H1 (cell line): Measurements from ENCODE around the gene TBC1D16. TPM values are rescaled to one million over a fixed set of nuclear protein-coding genes. Genes with fewer than 3 reads are reported as not detected.

Experiments
- CTCF ChIA-PET: fragments of 300-600 bp; sonication (Branson Sonifier 250); formaldehyde crosslinking; loops from one replicate; lab custom pipeline; 2021; ENCODE audit not compliant: partially characterized antibody; lab: Charles Lee
- POLR2A ChIA-PET: fragments of 300-600 bp; sonication (Branson Sonifier 250); formaldehyde crosslinking; loops from one replicate; lab custom pipeline; 2021; ENCODE audit warnings: inconsistent platforms; ENCODE audit not compliant: partially characterized antibody; lab: Charles Lee
- DNase-seq, 2 experiments: peaks; one replicate each; pipeline versions ENCODE4 v3.0.0 to v3.0.0-alpha.2; 2010 to 2022; ENCODE audit warnings: low spot score in 2 of 2, low read depth in 1 of 2, mixed read lengths in 1 of 2
- FAIRE-seq: peaks from 2 replicates; lab custom pipeline; 2011; peaks lifted over from hg19 to GRCh38; lab: Jason Lieb, UNC
- H2AFZ ChIP-seq: 2 replicates; pipeline ENCODE4 v1.8.1; 2012; ENCODE audit warnings: low read length, inconsistent platforms
- H2AK5ac ChIP-seq: 2 replicates; pipeline ENCODE4 v1.6.1; 2013; ENCODE audit warnings: low read depth, low read length
- H2BK120ac ChIP-seq: replicated peaks from 2 replicates; pipeline ENCODE3; 2013; ENCODE audit warnings: low read depth, low read length, inconsistent platforms
- H2BK12ac ChIP-seq: 2 replicates; pipeline ENCODE4 v1.6.1; 2013; ENCODE audit warnings: low read depth, low read length
- H2BK15ac ChIP-seq: 2 replicates; pipeline ENCODE4 v1.6.1; 2013; ENCODE audit warnings: low read length
- H2BK20ac ChIP-seq: 2 replicates; pipeline ENCODE4 v1.6.1; 2013; ENCODE audit warnings: low read length
- H2BK5ac ChIP-seq: 2 replicates; pipeline ENCODE4 v1.6.1; 2013; ENCODE audit warnings: low read depth, low read length
- H3K14ac ChIP-seq: 2 replicates; pipeline ENCODE4 v1.6.1; 2013; ENCODE audit warnings: inconsistent platforms; ENCODE audit not compliant: insufficient read length
- H3K18ac ChIP-seq: 2 replicates; pipeline ENCODE4 v1.6.1; 2013; ENCODE audit warnings: low read length; ENCODE audit errors: extremely low read depth
- H3K23ac ChIP-seq: 2 replicates; pipeline ENCODE4 v1.6.1; 2013; ENCODE audit warnings: inconsistent platforms; ENCODE audit not compliant: insufficient read length
- H3K23me2 ChIP-seq: 2 replicates; pipeline ENCODE4 v1.6.1; 2013; ENCODE audit warnings: low read depth, low read length
- H3K27ac ChIP-seq: 2 replicates; pipeline ENCODE4 v1.6.1; 2011; ENCODE audit warnings: low read depth, low read length, inconsistent platforms
- H3K27me3 ChIP-seq, 4 experiments: replicated peaks in 1 of 4; 1 replicate in 1 of 4; 2 replicates in 3 of 4; pipeline versions ENCODE4 v1.6.1 to v1.8.1; 2011 to 2013; ENCODE audit warnings: low read length in 3 of 4, mild to moderate bottlenecking in 3 of 4, inconsistent platforms in 2 of 4, mixed read lengths in 2 of 4, moderate library complexity in 1 of 4; ENCODE audit not compliant: control insufficient read depth in 3 of 4, insufficient read depth in 3 of 4; ENCODE audit errors: extremely low read depth in 1 of 4
- H3K36me3 ChIP-seq, 4 experiments: 2 replicates each; pipeline versions ENCODE4 v1.6.1 to v1.8.1; 2011 to 2013; ENCODE audit warnings: mild to moderate bottlenecking in 4 of 4, low read length in 3 of 4, moderate library complexity in 2 of 4, control low read depth in 1 of 4, inconsistent platforms in 1 of 4; ENCODE audit not compliant: insufficient read depth in 4 of 4, control insufficient read depth in 2 of 4
- H3K4ac ChIP-seq: replicated peaks from 2 replicates; pipeline ENCODE3; 2013; ENCODE audit warnings: low read length, low read depth, mixed read lengths, inconsistent platforms; ENCODE audit not compliant: insufficient read length
- H3K4me1 ChIP-seq, 4 experiments: replicated peaks in 1 of 4; 1 replicate in 1 of 4; 2 replicates in 3 of 4; pipeline versions ENCODE4 v1.6.1 to v1.8.1; 2011 to 2013; ENCODE audit warnings: low read length in 3 of 4, inconsistent platforms in 2 of 4, mixed read lengths in 1 of 4; ENCODE audit not compliant: insufficient read depth in 4 of 4, control insufficient read depth in 3 of 4
- H3K4me2 ChIP-seq, 2 experiments: 2 replicates each; pipeline versions ENCODE4 v1.6.1 to v1.8.1; 2011 to 2013; ENCODE audit warnings: low read depth in 2 of 2, low read length in 2 of 2, control low read depth in 1 of 2, inconsistent platforms in 1 of 2, mild to moderate bottlenecking in 1 of 2; ENCODE audit not compliant: insufficient read depth in 1 of 2
- H3K4me3 ChIP-seq, 4 experiments: fragments of 200-600, 300-600 bp in 1 of 4; sonication (generic), shearing (Covaris generic), sonication (Bioruptor Twin) in 1 of 4; 2 replicates each; pipeline versions ENCODE4 v1.5.1 to v1.8.1; 2011 to 2016; ENCODE audit warnings: low read length in 4 of 4, low read depth in 3 of 4, control low read depth in 2 of 4, inconsistent platforms in 2 of 4, mild to moderate bottlenecking in 2 of 4, mixed read lengths in 1 of 4, moderate library complexity in 1 of 4; ENCODE audit not compliant: insufficient read depth in 2 of 4; ENCODE audit errors: extremely low read depth in 1 of 4
- H3K56ac ChIP-seq: replicated peaks from 2 replicates; pipeline ENCODE3; 2013; ENCODE audit warnings: low read depth, mild to moderate bottlenecking, mixed read lengths, low read length, inconsistent platforms; ENCODE audit not compliant: insufficient read length
- H3K79me1 ChIP-seq: 2 replicates; pipeline ENCODE4 v1.6.1; 2013; ENCODE audit warnings: low read depth, low read length, control low read depth
- H3K79me2 ChIP-seq, 2 experiments: 2 replicates each; pipeline versions ENCODE4 v1.6.1 to v1.8.1; 2012 to 2013; ENCODE audit warnings: low read length in 2 of 2, mild to moderate bottlenecking in 2 of 2, inconsistent platforms in 1 of 2; ENCODE audit not compliant: insufficient read depth in 2 of 2, control insufficient read depth in 1 of 2
- H3K9ac ChIP-seq, 4 experiments: replicated peaks in 1 of 4; 1 replicate in 1 of 4; 2 replicates in 3 of 4; pipeline versions ENCODE4 v1.6.1 to v1.8.1; 2011 to 2013; ENCODE audit warnings: low read depth in 3 of 4, low read length in 3 of 4, control low read depth in 2 of 4, mild to moderate bottlenecking in 2 of 4, moderate library complexity in 2 of 4, inconsistent platforms in 1 of 4; ENCODE audit errors: extremely low read depth in 1 of 4
- H3K9me3 ChIP-seq, 2 experiments: 2 replicates each; pipeline versions ENCODE4 v1.6.1 to v1.8.1; 2012 to 2013; ENCODE audit warnings: mild to moderate bottlenecking in 2 of 2, moderate library complexity in 2 of 2, control low read depth in 1 of 2, inconsistent platforms in 1 of 2, low read depth in 1 of 2, low read length in 1 of 2, mixed read lengths in 1 of 2; ENCODE audit not compliant: insufficient read depth in 2 of 2
- H4K20me1 ChIP-seq, 2 experiments: replicated peaks in 1 of 2; 2 replicates each; pipeline versions ENCODE3 to v1.8.1; 2011 to 2013; ENCODE audit warnings: inconsistent platforms in 2 of 2, low read length in 2 of 2, mild to moderate bottlenecking in 1 of 2; ENCODE audit not compliant: insufficient read depth in 2 of 2, control insufficient read depth in 1 of 2
- H4K5ac ChIP-seq: 2 replicates; pipeline ENCODE4 v1.6.1; 2013; ENCODE audit warnings: low read length, low read depth, mixed read lengths, inconsistent platforms; ENCODE audit not compliant: insufficient read length
- H4K8ac ChIP-seq: 2 replicates; pipeline ENCODE4 v1.8.0; 2013; ENCODE audit warnings: mild to moderate bottlenecking, moderate library complexity, low read length, inconsistent platforms; ENCODE audit not compliant: insufficient read depth; ENCODE audit errors: extremely low read depth
- H4K91ac ChIP-seq: replicated peaks from 2 replicates; pipeline ENCODE3; 2013; ENCODE audit warnings: low read length, mixed read lengths, inconsistent platforms; ENCODE audit not compliant: insufficient read length
- ATF2 ChIP-seq: IDR thresholded peaks from 2 replicates; pipeline ENCODE4 v1.6.1; 2012; ENCODE audit warnings: low read length, inconsistent platforms
- CBX5 ChIP-seq: fragments of 300-800, 300-1000 bp; sonication (generic); IDR thresholded peaks from 2 replicates; pipeline ENCODE4 v1.7.1; 2016; ENCODE audit warnings: antibody characterized with exemption, low read length, low read depth
- CHD2 ChIP-seq: IDR thresholded peaks from 2 replicates; pipeline ENCODE4 v1.6.1; 2012; ENCODE audit warnings: low read length, improper control_type of control experiment
- CREB1 ChIP-seq: IDR thresholded peaks from 2 replicates; pipeline ENCODE4 v1.6.1; 2012; ENCODE audit warnings: inconsistent platforms
- CTBP2 ChIP-seq: IDR thresholded peaks from 2 replicates; pipeline ENCODE4 v1.7.0; 2011; ENCODE audit warnings: borderline replicate concordance, mild to moderate bottlenecking, moderate library complexity, mixed read lengths, low read length; ENCODE audit not compliant: insufficient read depth, insufficient read length
- HDAC2 ChIP-seq, 2 experiments: fragments of 300-600 bp in 1 of 2; sonication (generic) in 1 of 2; IDR thresholded peaks; 2 replicates each; pipeline ENCODE4 v1.6.1; 2011 to 2012; ENCODE audit warnings: low read depth in 2 of 2, low read length in 2 of 2, mild to moderate bottlenecking in 2 of 2, moderate library complexity in 2 of 2, borderline replicate concordance in 1 of 2, inconsistent platforms in 1 of 2
- NRF1 ChIP-seq: IDR thresholded peaks from 2 replicates; pipeline ENCODE4 v1.6.1; 2011; ENCODE audit warnings: mild to moderate bottlenecking, low read depth, low read length, improper control_type of control experiment
- RXRA ChIP-seq: IDR thresholded peaks from 2 replicates; pipeline ENCODE4 v1.6.1; 2011; ENCODE audit warnings: low read depth, mild to moderate bottlenecking, low read length, moderate library complexity; ENCODE audit not compliant: insufficient read depth
- WGBS, 2 experiments: shearing (Covaris generic) in 1 of 2; methylation state at CpG; one replicate each; pipeline versions ENCODE4 v1.1.6 to v1.1.7; 2013 to 2015; ENCODE audit warnings: low lambda C conversion rate in 2 of 2, mixed read lengths in 2 of 2, inconsistent platforms in 1 of 2, low coverage in 1 of 2, missing lambda C conversion rate in 1 of 2; ENCODE audit not compliant: insufficient replicate concordance in 2 of 2, insufficient coverage in 1 of 2, insufficient read length in 1 of 2; ENCODE audit errors: extremely low coverage in 1 of 2, missing lambda C conversion rate in 1 of 2; 5-methylcytosine and 5-hydroxymethylcytosine counted together
- polyA plus RNA-seq, 7 experiments: library from polyadenylated mRNA; depleted of rRNA in 3 of 7; stranded (reverse) in 5 of 7; unstranded in 2 of 7; fragments of >200 nt in 5 of 7; fragments of 200-250 nt in 2 of 7; gene quantifications; 1 replicate in 5 of 7; 2 replicates in 1 of 7; 4 replicates in 1 of 7; pipeline versions ENCODE4 v1.2.1 to v1.2.3, GENCODE V29; 2011 to 2013; ENCODE audit warnings: missing spikeins in 2 of 7, mixed read lengths in 2 of 7
- total RNA-seq: library from RNA; stranded (reverse); fragmentation: NEBNext Ultra II Directional; extraction: Animal tissue kit (Norgen Biotek cat#: 25700); gene quantifications from 2 replicates; pipeline ENCODE4 v1.2.1, GENCODE V29; 2021

Gene TBC1D16
- total and polyA plus RNA-seq, 2 of the 8 experiments (the other 6 are each of a cell fraction or from before 2014, with no cell fraction given) = 21.1 to 109 TPM

DNA sequence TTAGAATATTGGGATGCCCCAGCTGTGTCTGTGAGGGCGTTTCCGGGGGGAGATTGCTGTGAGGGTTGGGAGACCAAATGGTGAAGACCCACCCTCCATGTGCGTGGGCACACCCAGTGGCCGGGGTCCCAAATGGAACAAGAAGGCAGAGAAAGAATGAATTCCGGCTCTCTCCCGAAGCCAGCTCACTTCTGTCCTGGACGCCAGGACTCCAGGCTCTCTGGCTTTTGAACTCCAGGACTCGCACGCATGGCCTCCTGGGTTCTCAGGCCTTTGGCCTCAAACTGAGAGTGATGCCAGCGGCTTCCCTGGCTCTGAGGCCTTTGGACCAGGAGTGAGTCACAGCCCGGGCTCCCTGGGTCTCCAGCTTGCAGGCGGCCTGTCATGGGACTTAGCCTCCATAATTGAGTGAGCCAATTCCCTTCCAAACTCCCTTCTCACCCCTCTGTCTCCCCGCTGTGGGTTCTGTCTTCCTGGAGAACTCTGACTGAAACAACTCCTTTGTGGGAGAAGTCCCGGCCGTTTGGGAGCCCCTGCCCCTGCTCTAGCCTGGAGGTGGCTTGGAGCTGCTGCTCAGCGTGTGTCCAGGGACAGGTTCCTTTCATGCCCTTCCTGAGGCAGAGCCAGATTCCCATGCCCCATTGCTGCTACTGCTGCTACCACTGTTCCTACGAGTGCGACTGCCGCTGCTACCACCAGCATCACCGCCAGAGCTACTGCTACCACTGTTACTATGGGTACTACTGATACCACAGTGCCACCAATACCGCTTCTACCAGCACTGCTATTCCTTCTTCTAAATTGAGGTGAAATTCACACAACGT, 146.6 kb downstream of the TBC1D16 start:
- no peaks in the 10 kb centered on the region for H3K9me3 ChIP-seq
- H3K27ac ChIP-seq = no peak overlapping the region
- no peak overlapping the region for H2BK15ac ChIP-seq
- TF ChIP-seq ATF2 (no peak), HDAC2 (IDR thresholded peaks at IDR 0.05; ENCODE audit: borderline replicate concordance in 1 of 2, low read depth in 2 of 2, low read length in 2 of 2) (no peak), RXRA (no peak), CBX5 (no peak), CHD2 (no peak), CREB1 (no peak), CTBP2 (no peak), NRF1 (no peak)
- no peak overlapping the region for H3K56ac ChIP-seq
- H3K4me2 ChIP-seq = no peak overlapping the region
- H3K4ac ChIP-seq = no peak overlapping the region
- DNase-seq (no peak), FAIRE-seq (no peak)
- no peak overlapping the region for H3K23ac ChIP-seq
- no peaks in the 10 kb centered on the region for H3K79me1 ChIP-seq
- no peak overlapping the region for H4K5ac ChIP-seq
- H2BK120ac ChIP-seq = no peak overlapping the region
- no peak overlapping the region for H2AFZ ChIP-seq
- H4K8ac ChIP-seq = peak overlapping the region; percentile 46
- no peak overlapping the region for H2BK20ac ChIP-seq
- no peaks in the 10 kb centered on the region for H3K4me1 ChIP-seq
- 90% methylated on average over 19 of the region's 22 CpGs; no CpG with 5 or more reads in 1 of the 2 experiments for WGBS, 2 experiments
- H2BK12ac ChIP-seq = no peak overlapping the region
- H3K79me2 ChIP-seq = no peaks in the 10 kb centered on the region
- no peak overlapping the region for H2AK5ac ChIP-seq
- no peak overlapping the region for H3K18ac ChIP-seq
- no peak overlapping the region for H2BK5ac ChIP-seq
- no peak overlapping the region for H3K9ac ChIP-seq
- H3K4me3 ChIP-seq = no peak overlapping the region
- H4K91ac ChIP-seq = peak overlapping the region; percentile 54
- no peak overlapping the region for H3K14ac ChIP-seq
- peaks cover 5% of the 10 kb centered on the region; the same call in 1 of the 2 replicates for H3K23me2 ChIP-seq
- peaks cover 0 to 1% of the 10 kb centered on the region in 2 experiments for H4K20me1 ChIP-seq
- no peaks in the 10 kb centered on the region for H3K36me3 ChIP-seq
- H3K27me3 ChIP-seq = peaks cover 0 to 3% (median 0%) of the 10 kb centered on the region in 4 experiments; a peak in 1 of 7 replicates
- CTCF ChIA-PET = interaction anchor here (0.6 to 6.7 kb wide), 16 partner anchors 9 to 145 kb away, joined by 3 to 64 read pairs (median 4); no protein-coding TSS in a partner anchor
- POLR2A ChIA-PET = interaction anchor here (0.6 to 1.0 kb wide), 3 partner anchors 10 to 84 kb away, joined by 3 read pairs; partner anchors contain the start of gene CBX4
